Measurements from ENCODE around the gene RPS6KA2.

Gene RPS6KA2

DNA sequence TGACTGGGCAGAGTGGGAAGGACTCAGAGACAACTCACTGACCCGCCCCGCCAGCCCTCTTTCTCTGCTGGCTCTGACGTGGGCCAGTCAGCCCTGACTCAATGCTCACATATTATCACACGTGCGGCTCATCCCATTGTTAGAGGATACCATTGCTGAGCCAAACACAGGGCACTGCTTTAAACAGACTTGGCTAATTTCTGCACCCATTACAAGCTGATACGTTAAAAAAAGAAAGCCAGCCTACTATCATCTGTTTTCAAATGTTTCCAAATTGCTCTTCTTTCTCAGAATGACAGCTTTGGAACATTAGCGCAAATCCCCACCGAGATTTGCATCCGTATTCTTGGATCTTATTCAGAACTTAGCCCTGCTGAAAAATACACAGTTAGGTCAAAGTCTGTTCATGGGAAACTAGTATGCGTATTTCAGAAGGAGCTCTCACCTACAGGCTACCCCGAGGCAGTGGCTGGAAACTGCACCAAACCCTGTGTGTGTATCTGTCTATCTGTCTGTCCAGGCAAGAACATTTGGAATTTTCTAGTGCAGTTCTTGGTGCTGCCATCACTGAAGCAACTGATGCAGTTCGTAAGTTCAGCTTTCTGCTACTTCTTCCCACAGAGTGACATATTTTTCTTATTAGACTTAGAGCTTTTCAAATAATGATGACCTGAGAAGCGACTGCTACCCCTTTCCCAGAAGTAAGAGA lies 73.3 kb downstream of the RPS6KA2 start:
- H3K27ac ChIP-seq = no peak overlapping the region
- TF ChIP-seq, protein P1, sequence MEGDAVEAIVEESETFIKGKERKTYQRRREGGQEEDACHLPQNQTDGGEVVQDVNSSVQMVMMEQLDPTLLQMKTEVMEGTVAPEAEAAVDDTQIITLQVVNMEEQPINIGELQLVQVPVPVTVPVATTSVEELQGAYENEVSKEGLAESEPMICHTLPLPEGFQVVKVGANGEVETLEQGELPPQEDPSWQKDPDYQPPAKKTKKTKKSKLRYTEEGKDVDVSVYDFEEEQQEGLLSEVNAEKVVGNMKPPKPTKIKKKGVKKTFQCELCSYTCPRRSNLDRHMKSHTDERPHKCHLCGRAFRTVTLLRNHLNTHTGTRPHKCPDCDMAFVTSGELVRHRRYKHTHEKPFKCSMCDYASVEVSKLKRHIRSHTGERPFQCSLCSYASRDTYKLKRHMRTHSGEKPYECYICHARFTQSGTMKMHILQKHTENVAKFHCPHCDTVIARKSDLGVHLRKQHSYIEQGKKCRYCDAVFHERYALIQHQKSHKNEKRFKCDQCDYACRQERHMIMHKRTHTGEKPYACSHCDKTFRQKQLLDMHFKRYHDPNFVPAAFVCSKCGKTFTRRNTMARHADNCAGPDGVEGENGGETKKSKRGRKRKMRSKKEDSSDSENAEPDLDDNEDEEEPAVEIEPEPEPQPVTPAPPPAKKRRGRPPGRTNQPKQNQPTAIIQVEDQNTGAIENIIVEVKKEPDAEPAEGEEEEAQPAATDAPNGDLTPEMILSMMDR (IDR thresholded peaks at IDR 0.05) = no peak
- TF ChIP-seq ZFX (IDR thresholded peaks at IDR 0.05; ENCODE audit: borderline replicate concordance) = no peak

DNA sequence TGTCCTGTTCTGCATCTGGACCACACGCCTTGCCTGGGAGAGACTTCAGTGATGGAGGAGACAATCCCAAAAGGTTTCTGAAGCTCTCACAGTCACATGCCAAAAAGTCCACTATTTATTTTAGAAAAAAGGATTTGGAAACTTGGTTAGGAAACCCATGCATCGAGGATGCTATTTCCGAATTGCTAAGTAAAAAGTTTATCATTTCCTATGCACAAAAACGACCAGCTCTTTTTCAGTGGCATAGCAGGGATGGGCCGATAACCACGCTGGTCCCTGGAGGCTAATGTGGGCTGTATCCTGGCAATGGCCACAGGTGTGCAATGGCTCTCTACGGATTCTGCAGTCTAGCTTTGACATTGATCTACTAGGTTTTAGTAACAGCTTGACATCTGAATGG lies 74.5 kb downstream of the RPS6KA2 start:
- TF ChIP-seq ZFX (IDR thresholded peaks at IDR 0.05; ENCODE audit: borderline replicate concordance) = no peak
- TF ChIP-seq, protein P1 (IDR thresholded peaks at IDR 0.05) = no peak
- no peak overlapping the region for H3K27ac ChIP-seq

DNA sequence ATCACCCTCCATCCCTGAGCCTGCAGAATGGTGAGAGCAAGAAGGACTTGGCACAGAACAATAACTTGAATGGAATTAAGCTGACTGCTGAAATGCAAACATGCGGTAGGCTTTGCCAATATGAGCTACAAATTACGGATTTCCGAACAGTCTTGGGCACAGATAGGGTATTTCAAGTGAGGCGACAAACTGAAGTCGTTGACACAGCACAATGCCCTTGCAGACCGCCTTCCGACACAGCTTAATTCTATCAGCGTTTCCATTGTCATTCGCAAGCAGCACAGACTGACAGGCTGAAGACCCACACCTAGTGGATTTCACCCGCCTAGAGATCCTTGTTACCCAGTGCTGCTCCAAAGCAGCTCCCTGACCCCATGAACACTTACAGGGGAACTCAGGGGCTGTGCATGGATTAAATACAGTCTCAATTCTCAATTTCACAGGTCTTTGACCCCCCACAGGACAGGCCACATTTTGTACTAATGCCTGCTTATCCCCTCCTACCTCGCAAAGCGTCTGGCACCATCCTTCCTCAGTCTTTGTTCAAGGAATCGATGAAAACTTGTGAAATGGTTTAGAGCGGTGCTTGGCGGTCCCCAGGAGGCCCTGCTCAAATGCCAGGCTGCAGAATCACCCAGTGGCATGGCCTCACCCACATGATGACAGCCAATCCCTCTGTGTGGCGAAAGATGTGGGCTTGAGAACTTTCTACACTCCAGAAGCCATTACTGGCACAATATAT lies 75.1 kb downstream of the RPS6KA2 start:
- H3K27ac ChIP-seq = no peak overlapping the region
- TF ChIP-seq, protein P1 (IDR thresholded peaks at IDR 0.05) = no peak
- TF ChIP-seq ZFX (IDR thresholded peaks at IDR 0.05; ENCODE audit: borderline replicate concordance) = no peak

DNA sequence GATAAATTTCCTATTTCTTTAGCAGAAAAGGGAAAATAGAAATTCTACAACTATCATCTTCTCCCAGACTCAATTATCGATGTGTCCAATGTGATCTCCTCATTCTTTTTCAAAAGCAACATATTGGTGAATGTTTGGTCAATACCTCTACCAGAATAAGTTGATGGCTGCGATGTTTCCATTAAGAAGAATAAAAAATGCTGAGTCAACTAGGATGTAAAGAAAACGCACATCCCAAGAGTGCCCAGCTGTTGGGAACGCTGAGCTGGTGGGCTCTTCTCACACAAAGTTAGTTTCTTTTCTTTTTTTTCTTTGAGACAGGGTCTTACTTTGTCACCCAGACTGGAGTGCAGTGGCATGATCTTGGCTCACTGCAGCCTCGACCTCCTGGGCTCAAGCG lies 80.4 kb downstream of the RPS6KA2 start:
- TF ChIP-seq ZFX (IDR thresholded peaks at IDR 0.05; ENCODE audit: borderline replicate concordance) = no peak
- TF ChIP-seq, protein P1 (IDR thresholded peaks at IDR 0.05) = no peak
- no peak overlapping the region for H3K27ac ChIP-seq

DNA sequence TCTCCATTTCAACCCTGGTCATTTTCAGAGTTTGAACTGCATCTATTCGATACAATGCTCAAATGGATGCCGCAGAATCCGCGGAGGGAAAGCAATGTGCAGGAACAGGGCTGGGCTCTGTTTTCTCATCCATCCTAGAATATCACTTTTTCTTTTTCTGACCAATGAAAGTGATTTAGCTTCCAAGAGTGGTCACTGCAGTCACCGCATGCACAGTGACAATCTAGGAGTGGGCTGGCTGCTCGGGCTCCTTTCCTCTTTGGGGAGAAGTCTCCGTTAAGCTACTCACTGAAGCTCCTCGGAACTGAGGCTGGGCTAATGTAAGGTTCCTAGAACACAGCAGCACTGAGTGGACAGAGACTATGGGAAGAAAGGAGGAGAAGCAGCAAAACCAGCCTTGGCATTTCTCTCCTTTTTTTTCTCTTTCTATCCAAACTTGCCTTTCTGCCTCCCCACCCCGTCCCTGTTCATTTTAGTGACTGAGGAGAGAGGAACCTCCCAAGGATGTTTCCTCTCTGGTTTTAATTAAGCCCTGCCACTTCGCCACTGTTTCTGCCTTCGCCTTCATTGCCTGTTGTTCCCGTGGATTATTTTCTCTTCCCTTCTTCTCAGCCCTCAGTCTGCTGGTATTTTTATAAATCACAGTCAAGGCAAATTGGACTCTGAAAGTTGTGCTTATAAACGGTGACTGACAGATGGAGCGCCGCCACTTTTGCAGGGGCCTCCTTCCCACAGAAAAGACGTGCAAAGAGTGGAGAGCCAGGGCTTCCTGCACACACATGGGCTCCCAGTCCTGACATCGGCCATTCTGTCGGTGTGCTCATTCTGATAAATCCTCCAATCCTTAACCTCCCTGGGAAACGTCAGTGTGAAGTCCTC lies 81.7 kb downstream of the RPS6KA2 start:
- no peak overlapping the region for H3K27ac ChIP-seq
- TF ChIP-seq, protein P1 (IDR thresholded peaks at IDR 0.05) = no peak

DNA sequence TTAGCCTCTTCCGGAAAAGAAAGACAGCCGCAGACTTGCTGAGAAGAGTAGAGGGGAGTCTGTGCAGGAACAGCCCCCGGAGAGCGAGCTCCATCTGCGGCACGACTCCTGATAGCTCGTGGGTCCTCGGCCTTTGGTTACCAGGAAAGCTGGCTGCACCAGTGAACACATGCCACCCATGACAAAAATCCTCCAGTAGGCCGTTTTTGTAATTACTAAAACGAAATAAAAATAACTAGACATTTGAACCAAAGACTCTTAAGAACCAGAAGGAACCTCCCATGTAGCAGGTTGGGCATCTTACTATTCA lies 82.8 kb downstream of the RPS6KA2 start:
- no peak for TF ChIP-seq ZFX (IDR thresholded peaks at IDR 0.05; ENCODE audit: borderline replicate concordance)
- TF ChIP-seq, protein P1 (IDR thresholded peaks at IDR 0.05) = no peak
- H3K27ac ChIP-seq = no peak overlapping the region

Measured in 22Rv1 (cell line).